ENCODE measurements around the gene SDK1.
"Not testable (repeated sequence)": the region's sequence is repeated elsewhere in the genome, so short reads cannot be mapped to it uniquely, and the experiment has no call there.

SDK1 gene

DNA sequence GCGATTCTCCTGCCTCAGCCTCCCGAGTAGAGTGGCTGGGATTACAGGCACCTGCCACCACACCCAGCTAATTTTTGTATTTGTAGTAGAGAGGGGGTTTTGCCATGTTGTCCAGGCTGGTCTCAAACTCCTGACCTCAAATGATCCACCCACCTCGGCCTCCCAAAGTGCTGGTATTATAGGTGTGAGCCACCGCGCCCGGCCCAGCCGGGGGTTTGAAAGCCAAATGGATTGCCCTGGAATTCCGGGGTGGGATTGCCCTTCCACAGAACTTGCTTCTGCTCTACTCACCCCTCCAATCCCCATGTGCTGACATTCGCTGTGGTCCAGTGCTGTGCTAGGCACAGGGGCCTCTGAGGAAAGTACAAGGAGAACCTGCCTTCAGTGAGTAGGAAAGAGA lies 793.1 kb downstream of the SDK1 start:
- not testable (repeated sequence) for DNase-seq

- no peak for DNase-seq
Observed at GRCh38 chr7:4097001-4097609, 796.1 kb downstream of the SDK1 start.

DNA sequence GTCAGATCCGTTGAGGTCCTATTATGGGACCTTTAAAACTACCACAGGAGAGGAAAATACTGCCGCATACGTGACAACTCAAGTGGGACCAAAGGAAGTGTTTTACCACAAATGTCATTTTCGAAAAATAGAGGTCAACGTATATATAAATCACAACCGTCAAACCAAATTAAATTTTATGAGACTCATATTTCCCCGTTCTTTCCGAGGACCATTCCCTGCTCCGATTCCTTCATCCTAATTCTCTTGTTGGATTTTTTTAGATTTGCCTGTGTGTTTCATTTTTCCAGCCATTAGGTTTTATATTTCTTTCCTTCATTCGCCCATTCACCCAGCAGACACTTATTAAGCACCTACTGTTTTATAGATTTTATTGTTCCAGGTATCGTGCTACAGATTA lies 797.1 kb downstream of the SDK1 start:
- DNase-seq = no peak

DNA sequence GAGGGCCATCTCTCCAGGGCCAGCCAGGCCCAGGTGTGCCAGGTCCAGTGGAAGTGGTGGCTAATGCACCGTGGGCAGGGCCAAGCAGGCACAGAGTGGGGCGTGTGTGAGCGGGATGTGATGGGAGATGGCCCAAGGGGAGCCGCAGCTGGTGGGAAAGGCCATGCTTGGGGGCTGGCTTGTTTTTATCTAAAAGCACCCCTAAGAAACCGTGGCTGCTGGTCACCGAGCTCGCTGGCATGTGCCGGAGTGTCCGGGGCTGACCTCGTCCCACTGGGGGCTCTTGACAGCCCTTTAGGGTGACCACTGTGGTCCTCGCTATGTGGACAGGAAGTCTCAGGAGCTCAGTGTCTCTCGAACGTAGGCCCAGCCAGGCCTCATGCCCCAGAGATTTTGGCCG lies 798.6 kb downstream of the SDK1 start:
- DNase-seq = no peak

DNA sequence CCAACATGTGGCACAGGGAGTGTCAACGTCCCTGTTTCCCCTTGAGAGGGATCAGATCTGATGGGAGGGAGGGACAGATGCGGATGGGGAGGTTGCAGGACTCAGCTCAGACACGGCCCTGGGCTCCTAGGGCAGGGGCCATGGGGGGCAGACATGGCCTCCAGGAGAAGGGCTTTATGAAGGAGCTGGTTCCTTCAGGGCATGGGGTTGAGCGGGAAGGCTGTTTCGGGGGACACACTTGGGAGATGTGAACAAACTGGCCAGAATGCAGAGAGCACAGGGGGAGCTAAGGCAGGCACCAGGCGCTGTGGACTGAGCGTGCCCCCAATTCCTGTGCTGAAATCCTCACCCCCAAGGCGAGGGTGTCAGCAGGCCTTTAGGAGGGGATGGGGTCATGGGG lies 799.1 kb downstream of the SDK1 start:
- no peak for DNase-seq

DNA sequence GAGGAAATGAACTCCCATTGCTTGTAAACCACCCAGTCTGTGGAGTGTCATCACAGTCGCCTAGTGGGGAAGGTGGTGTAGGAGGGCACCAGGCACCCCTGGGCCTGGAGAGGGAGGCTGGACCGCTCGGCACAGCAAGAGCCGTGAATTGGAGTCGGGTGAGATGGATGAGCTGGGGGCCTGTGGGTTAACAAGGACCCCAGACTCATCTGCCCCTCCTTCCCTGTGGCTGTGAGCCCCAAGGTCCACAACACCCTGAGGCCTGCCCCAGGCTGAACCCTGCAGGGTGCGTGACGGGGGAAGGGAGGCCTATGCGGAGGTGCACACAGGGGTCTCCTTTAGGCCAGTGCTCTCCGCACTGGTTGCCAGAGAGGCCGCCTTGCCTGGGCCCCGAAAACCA lies 799.6 kb downstream of the SDK1 start:
- no peak for DNase-seq

- no peak for DNase-seq
Observed at GRCh38 chr7:4102231-4102841, 801.3 kb downstream of the SDK1 start.

GRCh38 chr7:4103352-4104091 lies 802.5 kb downstream of the SDK1 start:
- no peak for DNase-seq

DNA sequence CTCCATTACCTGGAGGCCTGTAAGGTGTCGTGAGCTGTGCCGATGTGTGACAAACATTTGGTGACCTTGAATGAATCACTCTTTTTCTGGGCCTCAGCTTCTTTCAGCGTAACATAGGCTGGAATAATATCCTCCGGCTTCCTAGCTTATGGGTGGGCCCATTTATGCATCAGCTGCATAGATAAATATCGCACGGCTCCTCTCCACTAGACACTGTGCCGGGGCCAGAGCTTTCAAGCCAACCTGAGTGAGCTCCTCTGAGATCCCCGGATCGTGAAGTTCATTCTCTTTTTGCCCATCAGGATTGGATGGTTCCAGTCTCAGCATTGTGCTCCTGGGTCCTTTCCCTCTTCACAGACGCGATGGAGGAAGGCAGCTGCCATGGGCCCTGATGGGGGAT lies 806.8 kb downstream of the SDK1 start:
- DNase-seq = no peak

GRCh38 chr7:4108951-4109350 lies 807.9 kb downstream of the SDK1 start:
- no peak for DNase-seq

- DNase-seq = no peak
Observed at GRCh38 chr7:4109481-4110110, 808.5 kb downstream of the SDK1 start.

GRCh38 chr7:4110438-4110837 lies 809.4 kb downstream of the SDK1 start:
- no peak for DNase-seq

GRCh38 chr7:4111166-4111565 lies 810.1 kb downstream of the SDK1 start:
- DNase-seq = no peak

GRCh38 chr7:4113271-4113670 lies 812.2 kb downstream of the SDK1 start:
- DNase-seq = no peak

GRCh38 chr7:4113976-4114375 lies 812.9 kb downstream of the SDK1 start:
- DNase-seq = no peak

GRCh38 chr7:4115442-4115841 lies 814.4 kb downstream of the SDK1 start:
- DNase-seq = no peak

GRCh38 chr7:4115941-4116610 lies 815.0 kb downstream of the SDK1 start:
- DNase-seq = no peak

- DNase-seq = no peak
Observed at GRCh38 chr7:4119848-4120247, 818.8 kb downstream of the SDK1 start.

GRCh38 chr7:4123346-4123745 lies 822.3 kb downstream of the SDK1 start:
- no peak for DNase-seq

GRCh38 chr7:4123823-4124222 lies 822.8 kb downstream of the SDK1 start:
- no peak for DNase-seq

DNA sequence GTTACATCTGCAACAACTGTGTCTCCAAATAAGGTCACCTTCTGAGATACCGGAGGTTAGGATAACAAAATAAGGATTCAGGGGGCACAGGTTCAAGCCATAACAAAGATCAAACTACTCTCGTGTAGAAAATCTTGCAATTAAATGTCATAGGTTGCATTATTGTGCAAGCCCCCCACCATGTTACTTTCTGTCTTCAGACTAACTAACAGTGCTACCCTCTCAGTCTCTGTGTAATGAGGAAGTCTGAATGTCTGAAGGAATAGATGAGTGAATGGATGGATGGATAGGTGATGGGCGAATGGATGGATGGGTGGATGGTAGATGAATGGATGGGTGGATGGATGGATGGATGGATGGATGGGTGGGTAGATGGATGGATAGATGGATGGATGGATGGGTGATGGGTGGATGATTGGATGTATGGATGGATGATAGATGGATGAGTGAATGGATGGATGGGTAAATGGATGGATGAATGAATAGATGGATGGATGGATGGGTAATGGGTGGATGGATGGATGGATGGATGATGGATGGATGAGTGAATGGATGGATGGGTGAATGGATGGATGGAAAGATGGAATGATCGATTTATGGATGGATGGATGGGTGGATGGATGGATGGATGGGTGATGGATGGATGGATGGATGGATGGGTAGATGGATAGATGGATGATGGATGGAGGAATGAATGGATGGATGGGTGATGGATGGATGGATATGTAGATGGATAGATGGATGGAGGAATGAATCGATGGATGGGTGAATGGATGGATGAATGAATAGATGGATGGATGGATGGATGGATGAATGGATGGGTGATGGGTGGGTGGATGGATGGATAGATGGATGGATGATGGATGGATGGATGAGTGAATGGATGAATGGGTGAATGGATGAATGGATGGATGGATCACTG lies 823.8 kb downstream of the SDK1 start:
- DNase-seq = no peak

GRCh38 chr7:4127909-4128560 lies 827.0 kb downstream of the SDK1 start:
- DNase-seq = no peak
